Mucosa of gallbladder (tissue), 1 donor: Measurements from ENCODE around the gene SNCG. TPM values are rescaled to one million over a fixed set of nuclear protein-coding genes. Genes with fewer than 3 reads are reported as not detected.
"Not testable (repeated sequence)": the region's sequence is repeated elsewhere in the genome, so short reads cannot be mapped to it uniquely, and the experiment has no call there.

Experiments
- DNase-seq: peaks from one replicate; pipeline ENCODE4 v3.0.0-alpha.2; 2020; ENCODE audit warnings: low spot score
- total RNA-seq: library from RNA; stranded (reverse); gene quantifications from one replicate; pipeline ENCODE4 v1.2.1, GENCODE V29; 2021
- donor health status: DM: no; HTN: no; CAD: no.

The SNCG gene
- total RNA-seq, 1 donor from 2014 or later = 15.8 TPM

- DNase-seq = no peak
Observed at GRCh38 chr10:86944907-86945306, 13.5 kb upstream of the SNCG start.

- no peak for DNase-seq
Observed at GRCh38 chr10:86945361-86946212, 12.8 kb upstream of the SNCG start.

- DNase-seq = no peak
Observed at GRCh38 chr10:86946213-86947155, 11.9 kb upstream of the SNCG start.

GRCh38 chr10:86947806-86948205, 10.6 kb upstream of the SNCG start:
- DNase-seq = not testable (repeated sequence)

GRCh38 chr10:86950349-86950748, 8.1 kb upstream of the SNCG start:
- no peak for DNase-seq

GRCh38 chr10:86951184-86951761, 7.1 kb upstream of the SNCG start:
- DNase-seq = no peak

GRCh38 chr10:86952106-86952505, 6.3 kb upstream of the SNCG start:
- no peak for DNase-seq

GRCh38 chr10:86952697-86953096, 5.7 kb upstream of the SNCG start:
- DNase-seq = not testable (repeated sequence)

GRCh38 chr10:86953747-86954680, 4.4 kb upstream of the SNCG start:
- DNase-seq = no peak

- no peak for DNase-seq
Observed at GRCh38 chr10:86954681-86955500, 3.5 kb upstream of the SNCG start.

- DNase-seq = no peak
Observed at GRCh38 chr10:86955501-86956194, 2.8 kb upstream of the SNCG start.

- no peak for DNase-seq
Observed at GRCh38 chr10:86956195-86956847, 2.1 kb upstream of the SNCG start.

GRCh38 chr10:86956848-86957448, 1.5 kb upstream of the SNCG start:
- no peak for DNase-seq

GRCh38 chr10:86957471-86958115, 806 bp upstream of the SNCG start, which contains the start of gene MMRN2:
TSS of gene MMRN2 (minus strand) at chr10:86957615. CDS start at chr10:86957541, 74 bp downstream.
- no peak for DNase-seq

GRCh38 chr10:86958901-86959736, 720 bp downstream of the SNCG start:
- no peak for DNase-seq

- DNase-seq = no peak
Observed at GRCh38 chr10:86959737-86960002, 1.3 kb downstream of the SNCG start.
